HG02610 (cell line): ENCODE data around the gene HOXD8.

Experiments used
- ATAC-seq: cut with Tn5 transposase; IDR thresholded peaks from one replicate; pipeline ENCODE4 v1.9.1; 2021; ENCODE audit warnings: mild to moderate bottlenecking, moderate library complexity; ENCODE audit not compliant: unreplicated experiment

HOXD8 gene

DNA sequence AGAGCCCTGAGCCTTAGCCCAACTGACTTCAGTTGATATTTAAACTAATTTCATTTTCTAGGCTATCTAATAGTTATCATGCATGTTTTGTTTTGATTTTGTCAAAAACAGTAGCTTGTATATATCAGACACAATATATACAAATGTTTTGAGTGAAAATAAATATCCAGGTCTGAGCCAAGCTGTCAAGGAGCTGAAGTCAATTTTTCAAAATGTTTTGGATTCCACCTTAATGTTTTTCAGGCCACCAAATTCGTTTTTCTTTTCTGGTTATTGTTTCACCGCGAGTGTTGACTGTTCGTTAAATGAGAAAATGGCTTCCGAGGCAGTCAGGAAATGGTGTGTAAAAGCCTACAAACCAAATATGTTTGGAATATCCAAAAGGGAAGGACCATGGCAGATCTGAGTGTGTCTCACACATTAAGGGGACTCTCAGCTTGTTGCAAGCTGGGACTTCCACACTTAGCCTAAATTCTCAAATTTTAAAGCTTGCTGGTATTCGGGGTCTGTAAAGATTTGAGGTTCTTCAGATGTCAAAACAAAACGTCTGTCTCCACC is 27.1 kb upstream of the HOXD8 start:
- no peak for ATAC-seq

GRCh38 chr2:176103194-176103593 is 26.3 kb upstream of the HOXD8 start:
- no peak for ATAC-seq

GRCh38 chr2:176103742-176104315 is 25.7 kb upstream of the HOXD8 start:
- no peak for ATAC-seq

DNA sequence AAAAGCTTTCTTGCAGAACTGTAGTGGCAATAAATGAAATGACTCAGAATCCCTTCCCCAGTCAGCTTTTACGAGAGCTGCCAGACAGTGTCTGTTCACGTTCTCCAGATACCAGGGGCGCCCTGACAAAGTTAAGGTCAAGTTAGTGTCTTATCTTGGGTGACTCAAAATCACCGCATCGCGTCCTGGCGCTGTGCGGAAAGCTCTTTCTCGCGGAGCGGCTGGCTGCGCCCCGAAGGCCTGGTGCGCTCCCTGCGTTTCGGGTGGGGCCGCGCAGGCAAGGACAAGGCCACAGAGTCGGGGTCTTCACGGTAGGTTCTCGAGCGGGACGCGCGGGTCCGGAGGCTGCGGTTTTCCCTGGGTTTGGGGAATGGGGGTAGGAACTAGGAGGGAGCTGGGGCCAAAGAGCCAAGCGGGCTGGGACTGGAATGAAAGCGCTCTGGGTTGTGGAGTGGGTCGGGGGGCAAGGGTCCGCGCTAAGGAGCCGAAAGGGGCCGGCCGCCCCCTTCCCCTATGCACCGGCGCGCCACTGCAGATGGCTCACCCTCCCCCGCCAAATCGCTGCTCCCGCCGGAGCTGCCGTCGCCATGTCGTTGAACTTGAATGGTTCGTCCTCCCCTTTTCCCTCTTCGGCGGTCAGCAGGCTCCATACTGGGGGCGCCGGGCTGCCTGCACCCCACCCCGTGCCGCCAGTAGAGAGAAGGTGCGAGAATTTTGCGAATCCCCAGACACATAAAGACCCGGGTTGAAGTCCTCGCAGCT is 25.0 kb upstream of the HOXD8 start:
- no peak for ATAC-seq

GRCh38 chr2:176105078-176105729 is 24.3 kb upstream of the HOXD8 start:
- ATAC-seq = no peak

DNA sequence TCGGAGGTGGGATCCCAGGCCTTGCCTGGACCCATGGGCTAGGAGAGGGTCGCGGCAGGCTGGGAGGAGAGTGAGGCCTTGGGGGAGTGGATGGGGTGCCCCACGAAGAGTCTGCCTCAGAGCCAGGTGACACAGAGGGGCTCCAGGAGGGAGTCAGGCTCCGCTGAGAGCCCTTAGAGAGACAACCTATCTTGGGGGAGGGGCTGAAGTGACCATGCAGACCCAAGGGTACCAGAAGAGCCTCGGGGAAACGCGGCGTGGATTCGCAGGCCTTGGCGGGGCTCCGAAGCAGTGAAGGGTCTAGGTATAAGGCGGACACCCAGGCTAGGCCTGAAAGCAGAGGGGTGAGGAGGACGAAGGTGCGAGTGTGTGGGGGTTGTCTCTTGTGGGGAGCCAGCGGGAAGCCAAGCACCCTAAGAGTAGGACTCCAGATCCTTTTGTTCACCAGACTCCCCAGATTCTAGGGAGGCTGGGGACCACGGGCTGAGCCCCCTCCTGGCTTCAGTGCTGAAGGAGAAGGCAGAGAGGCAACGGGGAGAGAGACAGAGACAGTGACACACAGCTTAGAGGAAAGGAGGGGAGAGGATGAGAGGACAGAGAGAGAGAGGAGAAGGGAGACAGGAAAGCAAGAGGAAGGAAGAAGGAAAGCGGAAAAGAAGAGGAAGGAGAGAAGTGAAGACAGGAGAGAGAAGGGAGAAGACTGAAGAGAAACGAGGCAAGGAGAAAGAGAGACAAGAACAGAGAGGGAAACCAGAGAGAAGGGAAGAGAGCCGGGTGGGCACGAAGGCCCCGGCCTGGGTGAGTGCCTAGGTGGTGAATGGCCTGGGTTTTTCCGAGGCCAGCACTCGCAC is 23.6 kb upstream of the HOXD8 start:
- no peak for ATAC-seq

GRCh38 chr2:176106581-176107539 is 22.6 kb upstream of the HOXD8 start, which contains the start of gene HOXD11:
HOXD11 (plus strand) TSS chr2:176107280; CDS start chr2:176107356, 76 bp downstream.
- ATAC-seq = no peak

- ATAC-seq = no peak
Observed at GRCh38 chr2:176107731-176108181, 21.7 kb upstream of the HOXD8 start.

DNA sequence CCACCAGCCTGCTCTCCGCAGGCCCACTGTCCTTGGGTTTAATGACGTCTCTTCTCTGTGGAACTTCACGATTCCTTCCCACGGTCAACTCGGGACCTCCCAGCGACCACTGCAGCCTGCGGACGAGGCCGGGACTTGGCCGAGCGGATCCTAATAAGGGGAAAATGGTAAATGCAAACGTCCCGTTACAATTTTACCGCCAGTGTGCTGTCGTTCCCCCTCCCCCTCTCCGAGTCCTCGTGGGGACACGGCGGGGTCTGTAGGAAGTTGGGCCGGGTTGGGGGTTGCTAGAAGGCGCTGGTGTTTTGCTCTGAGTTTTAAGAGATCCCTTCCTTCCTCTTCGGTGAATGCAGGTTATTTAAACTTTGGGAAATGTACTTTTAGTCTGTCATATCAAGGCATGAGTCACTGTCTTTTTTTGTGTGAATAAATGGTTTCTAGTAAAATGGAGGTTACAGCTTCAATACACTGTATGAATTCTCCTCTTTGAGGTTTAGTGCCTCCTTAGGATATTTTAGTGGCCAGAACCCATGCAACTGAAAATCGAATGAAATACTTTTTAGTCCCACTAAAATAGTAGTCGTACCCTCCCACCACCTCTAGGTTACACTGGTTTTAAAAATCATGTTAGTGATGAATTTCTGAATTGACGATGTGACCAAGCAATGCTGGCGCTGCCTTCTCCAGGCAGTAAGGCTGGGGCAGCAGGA is 20.2 kb upstream of the HOXD8 start:
- no peak for ATAC-seq

- no peak for ATAC-seq
Observed at GRCh38 chr2:176109946-176110345, 19.6 kb upstream of the HOXD8 start.

- no peak for ATAC-seq
Observed at GRCh38 chr2:176110415-176111308, 18.8 kb upstream of the HOXD8 start.

GRCh38 chr2:176111309-176111663 is 18.2 kb upstream of the HOXD8 start:
- ATAC-seq = no peak

DNA sequence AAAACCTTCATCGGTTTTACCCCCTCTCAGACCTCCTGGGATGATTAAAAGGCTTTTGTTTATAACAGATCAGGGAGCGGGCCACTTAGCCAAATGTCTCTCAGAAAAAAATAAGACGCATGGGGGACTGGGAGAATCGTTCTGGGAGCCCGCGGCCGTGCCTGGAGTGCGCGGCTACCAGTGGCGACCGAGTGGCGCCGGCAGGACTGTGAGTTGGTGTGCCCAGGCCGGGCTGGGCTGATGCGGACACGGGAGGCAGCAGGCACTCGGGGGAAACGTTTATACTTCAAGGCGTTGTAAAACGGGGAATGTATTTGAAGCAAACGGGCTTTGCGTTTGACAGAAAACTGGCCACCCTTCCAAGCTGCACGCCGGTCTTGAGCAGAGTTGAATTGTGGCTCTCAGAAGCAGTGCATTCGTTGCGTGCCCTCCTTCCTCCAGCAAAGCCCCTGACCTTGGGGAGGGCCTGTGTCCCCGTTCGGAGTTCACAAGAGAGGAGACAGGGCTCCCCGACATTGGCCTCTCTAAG is 17.6 kb upstream of the HOXD8 start:
- ATAC-seq = no peak

DNA sequence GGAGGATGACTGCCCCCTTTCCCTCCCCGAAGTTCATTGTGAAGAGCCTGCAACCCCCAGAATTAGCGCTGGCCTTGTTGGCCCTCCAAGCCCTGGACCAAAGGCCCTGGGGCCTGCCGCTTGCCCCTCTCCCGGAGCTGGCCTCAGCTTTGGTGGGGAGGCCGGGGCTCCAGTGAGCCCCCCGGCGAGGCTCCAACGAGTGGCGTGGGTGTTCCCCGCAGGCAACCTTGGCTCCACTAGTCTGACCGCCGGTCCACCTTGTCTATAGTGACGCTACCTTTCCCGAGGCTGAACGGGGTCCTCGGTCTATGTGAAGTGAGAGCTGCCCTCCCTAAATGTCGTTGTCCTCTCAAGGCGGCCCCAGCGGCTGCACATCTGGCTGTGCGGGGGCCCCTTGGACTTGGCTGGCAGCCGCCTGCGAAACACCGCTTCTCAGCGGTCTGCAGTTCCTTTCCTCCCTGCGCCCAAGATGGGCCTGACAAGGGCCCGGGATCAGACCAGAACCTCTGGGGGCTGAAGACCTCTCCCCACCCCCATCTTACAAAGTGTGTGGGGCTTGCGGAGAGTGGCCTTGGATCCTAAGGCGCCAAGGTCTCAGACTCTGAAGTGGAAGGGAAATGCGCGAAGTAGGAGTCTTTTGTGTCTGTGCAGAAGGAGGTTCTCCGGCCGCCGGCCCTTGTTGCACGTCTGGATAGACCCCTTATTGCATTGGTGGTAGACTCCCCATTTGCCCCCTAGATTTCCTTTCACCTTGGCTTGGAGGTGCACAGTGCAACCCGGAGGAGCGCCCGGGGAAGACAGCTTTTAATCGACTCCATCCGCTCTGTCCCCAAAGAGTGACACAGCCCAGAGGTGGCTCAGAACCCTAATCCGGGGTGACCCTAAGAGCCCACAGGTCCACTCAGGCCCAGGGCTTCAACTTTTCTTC is 16.9 kb upstream of the HOXD8 start:
- no peak for ATAC-seq

DNA sequence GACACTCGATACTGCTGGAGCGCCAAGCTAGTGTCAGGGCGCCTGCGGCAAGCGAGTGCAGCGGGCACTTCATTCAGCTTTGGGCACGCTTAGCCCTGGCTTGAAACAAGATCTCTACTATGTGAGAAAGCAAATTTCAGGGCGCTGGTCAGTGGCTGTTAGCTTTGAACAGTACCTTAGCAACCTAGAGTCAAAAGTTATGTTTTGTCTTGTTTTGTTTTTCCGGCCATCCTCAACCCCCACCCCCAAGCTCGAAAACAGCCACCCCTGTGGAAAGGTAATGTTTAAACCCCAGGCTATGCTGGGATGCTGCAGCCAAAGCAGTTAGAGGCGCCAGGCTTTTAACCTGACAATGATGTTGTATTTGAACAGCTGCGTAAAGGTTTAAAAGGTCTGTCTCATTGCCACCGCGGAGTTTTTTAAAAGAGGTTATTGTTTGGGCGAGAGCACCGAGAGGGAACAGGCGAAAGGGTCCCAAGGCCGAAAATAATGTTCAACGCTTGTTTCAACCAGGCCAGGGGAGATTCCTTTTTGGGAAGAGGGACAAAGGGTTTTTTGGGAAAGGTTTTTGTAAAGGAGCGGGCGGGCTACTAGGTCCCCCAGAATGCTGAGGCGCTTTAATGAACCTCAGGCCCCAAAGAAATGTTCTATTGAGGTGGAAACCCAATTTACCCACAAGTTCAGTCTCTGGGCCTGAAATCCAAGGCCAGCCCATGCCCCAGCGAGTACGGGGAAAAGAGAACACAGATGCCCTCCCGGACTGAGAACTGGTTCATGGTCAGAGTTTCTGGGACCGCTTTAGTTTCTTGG is 15.2 kb upstream of the HOXD8 start:
- ATAC-seq = no peak
